Measurements from ENCODE around the gene CAVIN2.

Gene CAVIN2

DNA sequence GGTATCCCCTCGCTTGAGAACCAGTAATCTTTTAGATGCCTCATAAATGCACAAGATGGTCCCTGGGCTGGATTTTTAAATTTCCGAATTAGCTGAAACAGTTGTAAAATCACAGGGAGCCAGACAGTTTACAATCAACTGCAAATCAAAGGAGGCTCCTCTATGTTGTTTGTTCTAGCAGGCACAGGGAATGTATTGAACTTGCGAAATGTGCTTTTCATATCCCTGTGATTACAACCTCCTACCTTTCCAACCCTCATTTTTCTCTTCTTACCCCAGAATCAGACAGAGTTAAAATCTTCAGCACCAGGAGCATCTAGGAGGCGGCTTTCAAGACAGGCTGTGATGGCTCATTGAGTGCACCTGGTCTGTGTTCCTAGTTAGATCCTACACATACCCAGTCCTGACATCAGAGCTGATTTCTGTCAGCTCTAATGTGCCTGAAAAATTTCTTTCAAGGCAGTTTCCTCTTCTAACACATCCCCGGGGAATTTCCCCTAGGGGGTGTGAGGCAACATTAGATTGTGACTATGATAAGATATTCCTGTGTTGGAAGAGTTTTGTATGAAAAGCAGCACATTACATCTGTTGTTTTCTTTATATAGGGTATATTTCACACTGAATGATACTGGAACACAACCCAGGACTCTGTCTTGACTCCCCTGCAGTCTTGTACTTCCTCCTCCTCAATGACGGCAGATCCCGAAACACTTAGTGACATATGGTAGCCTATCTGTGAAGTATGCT lies 17.9 kb upstream of the CAVIN2 start:
- DNase-seq (ENCODE audit: low read depth) = no peak

DNA sequence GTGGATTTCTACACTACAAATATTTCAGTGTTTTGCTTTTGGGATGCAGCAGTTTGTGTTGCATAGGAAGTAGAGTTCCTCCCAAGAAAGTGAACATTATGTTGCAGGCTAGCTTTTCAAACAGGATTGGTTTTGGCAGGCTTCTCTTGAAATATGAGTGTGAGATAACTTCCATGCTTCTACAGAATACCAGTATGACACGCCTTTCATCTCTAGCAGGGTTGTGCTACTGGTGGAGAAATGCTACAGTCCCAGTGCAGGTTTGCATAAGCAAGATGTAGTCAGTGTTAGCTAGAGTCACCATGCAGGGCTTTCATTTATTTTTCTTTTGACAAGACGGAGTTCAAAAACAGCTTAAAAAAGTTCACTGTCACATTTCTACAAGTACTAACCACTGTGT lies 17.1 kb upstream of the CAVIN2 start:
- DNase-seq (ENCODE audit: low read depth) = no peak

DNA sequence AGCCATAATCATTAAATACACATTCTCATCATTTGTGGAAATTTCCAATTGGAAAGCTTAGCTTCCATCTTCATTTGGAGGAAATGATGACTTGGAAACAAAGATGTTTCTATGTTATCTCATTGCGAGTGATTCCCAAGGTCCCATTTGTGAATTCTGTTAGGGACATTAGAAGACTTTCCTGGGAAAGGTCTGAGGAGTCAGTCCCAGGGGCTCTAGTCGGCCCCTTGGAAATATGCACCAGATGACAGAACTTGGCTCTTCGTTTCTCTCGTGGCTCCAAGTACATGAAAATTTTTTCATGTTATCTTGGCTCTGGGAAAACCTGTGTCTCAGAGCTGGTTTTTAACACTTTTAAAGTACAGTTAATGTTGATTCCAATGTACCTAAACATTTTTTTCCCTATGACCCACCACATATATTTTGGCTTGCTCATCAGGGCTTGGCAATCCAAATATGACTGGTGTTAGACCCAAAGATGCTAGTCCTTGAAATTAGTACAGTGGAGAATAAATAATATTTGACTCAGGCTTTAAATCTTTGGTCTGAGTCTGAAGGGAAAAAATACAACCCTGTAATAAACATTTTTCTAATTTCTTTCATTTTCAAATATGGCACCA lies 15.4 kb upstream of the CAVIN2 start:
- no peak for DNase-seq (ENCODE audit: low read depth)

DNA sequence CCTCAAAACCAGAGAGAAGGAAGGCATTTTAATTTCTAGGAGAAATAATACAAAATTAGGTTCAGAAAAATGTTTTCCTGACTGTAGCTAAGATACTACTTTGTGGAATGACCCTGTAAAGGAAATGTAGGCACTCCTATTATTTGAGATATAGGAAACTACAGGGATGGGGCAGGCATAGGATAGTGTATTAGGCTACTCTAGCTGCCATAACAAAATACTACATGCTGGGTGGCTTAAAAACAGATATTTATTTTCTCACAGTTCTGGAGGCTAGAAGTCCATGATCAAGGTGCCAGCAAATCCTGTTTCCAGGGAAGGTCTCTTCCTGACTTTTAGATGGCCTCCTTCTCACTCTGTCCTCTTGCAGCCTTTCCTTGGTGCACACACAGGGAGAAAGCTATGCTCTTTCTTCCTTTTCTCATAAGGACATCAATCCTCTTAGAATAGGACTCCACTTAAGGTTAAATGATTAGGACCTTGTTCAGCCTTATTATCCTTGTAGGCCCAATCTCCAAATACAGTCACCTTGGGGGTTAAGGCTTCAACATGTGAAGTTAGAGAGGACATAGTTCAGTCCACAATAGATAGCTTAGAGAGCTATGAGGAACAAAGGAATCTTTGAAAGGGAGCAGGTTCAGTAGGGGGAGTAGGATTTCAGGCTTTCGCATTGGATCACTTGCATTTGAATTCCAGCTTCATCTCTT lies 14.0 kb upstream of the CAVIN2 start:
- no peak for DNase-seq (ENCODE audit: low read depth)

DNA sequence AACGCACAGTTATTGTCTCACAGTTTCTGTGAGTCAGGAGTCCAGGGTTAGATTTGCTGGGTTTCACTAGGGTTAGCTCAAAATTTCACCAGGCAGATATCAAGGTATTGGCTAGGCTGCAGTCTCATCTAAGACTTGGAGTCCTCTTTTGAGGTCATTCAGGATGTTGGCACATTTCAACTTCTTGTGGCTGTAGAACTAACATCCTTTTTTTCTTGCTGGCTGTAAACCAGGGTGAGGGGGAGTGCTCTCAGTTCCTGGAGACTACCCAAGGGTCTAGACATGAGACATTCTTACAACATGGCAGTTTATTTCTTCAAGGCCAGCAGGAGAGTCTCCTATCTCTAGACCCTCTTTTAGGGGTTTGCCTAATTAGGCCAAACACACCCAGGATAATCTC lies 12.8 kb upstream of the CAVIN2 start:
- DNase-seq (ENCODE audit: low read depth) = no peak

GRCh38 chr2:191857886-191858285 lies 11.0 kb upstream of the CAVIN2 start:
- DNase-seq (ENCODE audit: low read depth) = no peak

GRCh38 chr2:191857259-191857805 lies 10.4 kb upstream of the CAVIN2 start:
- DNase-seq (ENCODE audit: low read depth) = no peak

- no peak for DNase-seq (ENCODE audit: low read depth)
These were observed 9.4 kb upstream of the CAVIN2 start for GRCh38 chr2:191856111-191856876.

GRCh38 chr2:191855382-191855781 lies 8.5 kb upstream of the CAVIN2 start:
- DNase-seq (ENCODE audit: low read depth) = no peak

GRCh38 chr2:191854382-191855372 lies 7.8 kb upstream of the CAVIN2 start:
- DNase-seq (ENCODE audit: low read depth) = no peak

GRCh38 chr2:191853843-191854242 lies 7.0 kb upstream of the CAVIN2 start:
- DNase-seq (ENCODE audit: low read depth) = no peak

- no peak for DNase-seq (ENCODE audit: low read depth)
These were observed 4.3 kb upstream of the CAVIN2 start for GRCh38 chr2:191851158-191851557.

DNA sequence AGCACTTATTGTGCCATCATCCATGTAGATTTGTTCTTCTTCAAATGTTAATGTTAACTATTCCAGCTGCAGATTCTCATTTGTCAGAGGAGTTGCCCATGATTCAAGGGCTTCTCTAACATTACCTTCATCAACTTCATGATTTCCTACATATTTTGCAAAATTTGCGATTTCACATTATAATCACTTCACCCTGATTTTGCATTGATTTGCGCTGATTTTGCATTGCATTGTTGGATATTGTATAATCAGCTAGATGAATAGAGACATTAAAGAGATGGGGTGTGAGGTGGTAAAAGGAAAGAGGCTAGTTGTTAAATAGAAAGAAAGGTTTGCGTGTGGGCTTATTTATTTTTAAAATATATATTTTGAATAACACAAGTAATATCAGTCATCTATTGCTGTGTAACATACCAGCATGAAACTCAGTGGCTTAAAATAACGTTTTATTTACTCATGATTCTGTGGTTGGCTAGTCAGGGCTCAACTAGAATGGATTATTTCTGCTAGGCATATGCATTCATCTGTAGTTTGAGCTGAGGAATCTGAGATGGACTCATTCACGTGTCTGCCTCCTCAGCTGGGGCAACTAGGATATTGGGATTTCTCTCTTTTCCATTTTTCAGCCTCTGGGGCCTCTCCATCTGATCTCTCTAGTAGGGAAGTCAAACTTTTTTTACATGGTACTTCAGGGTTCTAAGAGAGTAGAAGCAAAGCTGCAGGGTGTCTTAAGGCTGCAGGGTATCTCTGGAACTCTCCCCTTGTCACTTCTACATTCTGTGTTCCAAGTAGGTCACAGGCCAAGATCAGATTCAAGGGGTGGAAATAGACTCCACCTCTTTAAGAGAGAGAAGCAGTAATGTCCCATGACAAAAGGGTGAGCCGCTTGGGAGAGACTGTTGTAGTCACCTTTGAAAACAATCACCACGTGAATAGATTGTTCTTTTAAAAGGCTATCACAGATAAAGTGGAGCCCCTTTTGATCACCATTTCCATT lies 2.2 kb upstream of the CAVIN2 start:
- no peak for DNase-seq (ENCODE audit: low read depth)

GRCh38 chr2:191847764-191848163 lies 876 bp upstream of the CAVIN2 start:
- no peak for DNase-seq (ENCODE audit: low read depth)

DNA sequence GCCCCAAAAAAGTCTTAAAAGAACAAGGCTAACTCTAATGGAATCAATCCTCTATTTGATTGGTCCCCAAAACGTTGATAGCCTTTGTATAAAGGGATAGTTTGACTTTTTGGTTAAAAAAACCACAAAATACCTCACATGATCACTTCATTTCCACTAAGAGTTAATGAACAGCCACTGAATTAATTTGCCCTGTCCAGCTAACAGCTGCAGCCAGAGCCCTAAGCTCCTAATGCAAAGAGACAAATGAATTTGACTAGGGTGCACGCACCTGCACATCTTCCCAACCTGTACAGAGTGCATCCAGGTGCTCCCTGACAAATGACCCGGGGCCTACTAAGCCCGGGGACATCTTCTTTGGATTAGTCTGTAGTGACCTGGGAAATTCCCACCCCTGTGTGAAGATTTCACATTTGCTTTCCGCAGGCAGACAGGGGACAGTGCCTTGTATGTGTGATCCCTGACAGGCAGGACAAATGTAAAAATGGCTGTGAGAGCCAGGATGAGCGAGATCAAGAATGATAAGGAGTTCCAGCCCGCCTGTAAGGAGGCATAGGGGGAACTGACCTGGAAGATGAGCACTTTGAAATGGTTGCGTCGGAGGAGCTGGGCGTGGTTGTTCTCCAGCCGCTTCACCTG lies 893 bp downstream of the CAVIN2 start:
- DNase-seq (ENCODE audit: low read depth) = no peak

GRCh38 chr2:191845248-191845715 lies 1.6 kb downstream of the CAVIN2 start:
- DNase-seq (ENCODE audit: low read depth) = no peak

GRCh38 chr2:191844706-191845105 lies 2.2 kb downstream of the CAVIN2 start:
- DNase-seq (ENCODE audit: low read depth) = no peak

DNA sequence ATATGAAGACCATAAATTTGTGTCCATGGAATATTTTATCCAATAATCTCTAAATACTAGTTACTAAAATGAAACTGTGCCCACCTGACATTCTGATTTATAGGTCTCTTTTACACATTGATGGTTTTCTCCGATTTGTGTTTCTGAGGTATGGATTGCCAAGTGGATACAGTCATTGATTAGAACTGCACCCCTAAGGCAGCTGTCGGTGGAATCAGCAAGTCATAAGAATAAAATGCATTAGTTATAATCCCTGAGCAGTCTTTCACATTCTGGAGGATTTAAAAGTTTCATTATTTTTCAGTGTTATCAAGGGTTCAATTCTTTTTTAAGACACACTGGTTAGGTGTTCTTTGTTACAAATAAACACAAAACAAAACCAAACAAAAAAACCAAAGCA lies 6.0 kb downstream of the CAVIN2 start:
- DNase-seq (ENCODE audit: low read depth) = no peak

Data from HS-5 (cell line).